ENCODE measurements around the gene ASCC2.

DNA sequence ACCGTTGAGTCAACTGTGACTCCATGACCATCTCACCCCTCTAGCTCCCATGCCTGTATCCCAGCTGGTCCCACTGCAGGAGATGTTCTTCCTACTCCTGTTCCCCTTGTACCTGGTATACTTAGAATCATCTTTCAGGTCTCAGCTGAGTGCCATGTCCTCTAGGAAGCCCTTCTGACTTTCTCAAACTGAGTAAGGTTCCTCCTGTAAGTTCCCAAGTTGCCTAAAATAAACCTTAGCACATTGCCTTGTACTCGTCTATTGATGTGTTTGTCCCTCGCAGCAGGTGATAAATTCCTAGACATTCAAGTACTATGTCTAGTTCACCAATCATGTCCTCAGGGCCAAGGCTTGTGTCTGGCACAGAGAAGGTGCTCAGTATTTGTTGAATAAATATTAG lies 18.4 kb upstream of the ASCC2 start:
- TF ChIP-seq, protein P1, sequence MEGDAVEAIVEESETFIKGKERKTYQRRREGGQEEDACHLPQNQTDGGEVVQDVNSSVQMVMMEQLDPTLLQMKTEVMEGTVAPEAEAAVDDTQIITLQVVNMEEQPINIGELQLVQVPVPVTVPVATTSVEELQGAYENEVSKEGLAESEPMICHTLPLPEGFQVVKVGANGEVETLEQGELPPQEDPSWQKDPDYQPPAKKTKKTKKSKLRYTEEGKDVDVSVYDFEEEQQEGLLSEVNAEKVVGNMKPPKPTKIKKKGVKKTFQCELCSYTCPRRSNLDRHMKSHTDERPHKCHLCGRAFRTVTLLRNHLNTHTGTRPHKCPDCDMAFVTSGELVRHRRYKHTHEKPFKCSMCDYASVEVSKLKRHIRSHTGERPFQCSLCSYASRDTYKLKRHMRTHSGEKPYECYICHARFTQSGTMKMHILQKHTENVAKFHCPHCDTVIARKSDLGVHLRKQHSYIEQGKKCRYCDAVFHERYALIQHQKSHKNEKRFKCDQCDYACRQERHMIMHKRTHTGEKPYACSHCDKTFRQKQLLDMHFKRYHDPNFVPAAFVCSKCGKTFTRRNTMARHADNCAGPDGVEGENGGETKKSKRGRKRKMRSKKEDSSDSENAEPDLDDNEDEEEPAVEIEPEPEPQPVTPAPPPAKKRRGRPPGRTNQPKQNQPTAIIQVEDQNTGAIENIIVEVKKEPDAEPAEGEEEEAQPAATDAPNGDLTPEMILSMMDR (IDR thresholded peaks at IDR 0.05): no peak
- no peak for TF ChIP-seq POLR2A (IDR thresholded peaks at IDR 0.05)
